Cortex of kidney (tissue), 1 donor: ENCODE results near the gene EXOC8.
"Not testable (repeated sequence)": the region's sequence is repeated elsewhere in the genome, so short reads cannot be mapped to it uniquely, and the experiment has no call there.

ENCODE experiments used
- DNase-seq: peaks from one replicate; lab custom pipeline; 2025; lab: John Stamatoyannopoulos, UW

Gene EXOC8

DNA sequence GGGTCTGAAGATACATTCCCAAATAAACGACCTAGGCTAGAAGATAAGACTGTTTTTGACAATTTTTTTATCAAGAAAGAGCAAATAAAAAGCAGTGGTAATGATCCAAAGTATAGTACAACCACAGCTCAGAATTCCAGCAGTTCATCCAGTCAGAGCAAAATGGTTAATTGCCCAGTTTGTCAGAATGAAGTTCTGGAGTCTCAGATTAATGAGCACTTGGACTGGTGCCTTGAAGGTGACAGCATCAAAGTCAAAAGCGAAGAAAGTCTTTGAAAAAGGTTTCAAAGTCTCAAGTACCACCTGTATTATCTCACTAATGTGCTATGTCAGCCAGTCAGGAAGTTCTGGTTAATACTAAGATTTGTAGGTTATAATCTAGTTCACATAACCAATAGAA lies 15.4 kb upstream of the EXOC8 start:
- no peak for DNase-seq

DNA sequence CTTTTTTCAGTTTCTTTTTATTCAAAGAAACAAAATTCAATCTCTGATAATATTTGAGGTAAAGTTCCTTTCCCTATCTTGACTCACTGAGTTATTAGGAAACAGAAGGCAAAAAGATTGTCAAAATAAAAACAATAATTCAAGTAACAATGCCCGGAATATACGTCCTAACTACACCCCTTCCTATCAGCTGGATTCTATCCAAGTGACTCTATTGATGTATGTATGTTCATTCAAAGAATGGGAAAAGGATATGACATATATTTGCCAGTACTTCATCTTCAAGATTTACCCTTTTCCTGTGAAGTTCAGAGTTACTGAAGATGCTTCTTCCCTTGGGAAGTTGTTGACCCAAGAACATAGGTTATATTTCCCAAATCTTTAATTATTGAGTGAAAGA lies 14.2 kb upstream of the EXOC8 start:
- DNase-seq: no peak

DNA sequence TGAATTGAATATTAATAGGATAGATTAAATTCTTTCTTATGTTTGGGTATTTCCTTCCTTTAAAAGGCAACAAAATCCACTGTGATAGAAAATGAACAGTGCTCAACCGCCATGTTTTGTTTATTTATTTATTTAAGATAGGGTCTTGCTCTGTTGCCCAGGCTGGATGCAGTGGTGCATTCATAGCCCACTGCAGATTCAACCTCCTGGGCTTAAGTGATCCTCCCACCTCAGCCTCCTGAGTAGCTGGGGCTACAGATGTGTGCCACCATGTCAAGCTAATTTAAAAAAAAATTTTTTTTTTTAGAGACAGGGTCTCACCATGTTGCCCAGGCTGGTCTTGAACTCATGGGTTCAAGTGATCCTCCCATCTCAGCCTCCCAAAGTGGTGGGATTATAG lies 11.2 kb upstream of the EXOC8 start:
- DNase-seq: not testable (repeated sequence)

DNA sequence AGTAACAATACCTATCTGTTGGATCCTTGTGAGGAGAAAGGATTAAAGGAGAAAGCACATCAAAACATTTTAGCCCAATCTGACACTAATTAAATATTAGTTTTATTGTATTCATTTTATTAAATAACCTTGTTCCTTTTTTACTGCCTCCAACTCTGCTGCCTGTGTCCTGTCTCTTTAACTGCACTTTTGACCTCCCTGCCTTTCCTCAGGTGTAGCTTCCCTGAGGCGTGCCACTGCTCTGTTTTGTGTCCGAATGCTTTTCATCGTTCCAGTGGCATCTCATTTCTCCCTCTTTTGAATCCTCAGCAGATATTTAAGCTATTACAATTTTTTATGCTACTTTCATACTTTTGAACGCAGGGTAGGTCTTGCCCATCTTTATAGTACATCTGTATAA lies 10.8 kb upstream of the EXOC8 start:
- no peak for DNase-seq

DNA sequence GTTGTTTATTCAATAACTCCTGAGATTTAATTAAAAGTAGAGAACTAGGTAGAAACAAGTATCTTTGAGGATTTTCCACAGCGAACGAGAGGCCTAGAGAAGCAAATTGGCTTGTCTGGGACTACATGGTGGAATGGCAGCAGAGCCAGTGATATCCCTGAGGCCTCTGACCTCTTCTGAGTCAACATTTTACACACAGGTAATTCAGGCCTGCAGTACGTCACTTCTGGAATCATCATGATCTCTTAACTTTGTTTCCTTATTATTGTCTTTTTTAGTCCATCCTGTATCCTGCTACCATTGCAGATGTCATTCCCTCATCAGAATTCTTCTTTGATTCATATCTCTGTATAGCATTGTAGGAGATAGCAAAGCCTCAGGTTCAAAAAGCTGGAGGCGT lies 10.3 kb upstream of the EXOC8 start:
- no peak for DNase-seq

DNA sequence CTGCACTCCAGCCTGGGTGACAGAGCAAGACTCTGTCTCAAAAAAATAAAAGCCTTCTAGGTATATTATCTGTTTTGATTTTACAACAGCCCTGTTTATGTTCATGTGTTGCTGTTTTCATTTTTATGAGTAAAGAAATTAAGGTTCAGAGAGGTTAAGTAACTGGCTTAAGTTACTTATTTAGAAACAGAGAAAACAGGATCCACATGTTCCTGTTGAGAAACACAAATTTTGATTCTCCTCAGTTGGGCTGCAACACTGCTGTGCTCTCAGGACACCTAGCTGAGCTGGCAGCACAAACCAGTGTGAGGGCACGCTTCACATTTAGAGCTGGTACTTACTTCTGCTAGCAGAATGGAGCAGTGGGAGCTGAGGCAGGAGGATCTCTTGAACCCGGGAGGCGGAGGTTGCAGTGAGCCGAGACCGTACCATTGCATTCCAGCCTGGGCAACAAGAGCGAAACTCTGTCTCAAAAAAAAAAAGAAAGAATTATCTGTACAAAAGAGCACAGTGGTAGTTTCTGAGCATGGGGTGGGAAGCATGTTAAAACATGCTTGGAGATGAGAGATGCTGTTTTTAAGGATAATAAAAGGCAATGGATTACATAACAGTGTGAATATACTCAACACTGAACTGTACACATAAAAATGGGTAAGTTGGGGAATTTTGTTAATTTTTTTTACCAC lies 2.8 kb upstream of the EXOC8 start:
- DNase-seq: no peak

- no peak for DNase-seq
These were observed 847 bp upstream of the EXOC8 start, which contains the start of gene SPRTN for GRCh38 chr1:231338270-231339128. TSS of gene SPRTN (plus strand) at chr1:231338293. CDS start at chr1:231338384, 91 bp downstream.

DNA sequence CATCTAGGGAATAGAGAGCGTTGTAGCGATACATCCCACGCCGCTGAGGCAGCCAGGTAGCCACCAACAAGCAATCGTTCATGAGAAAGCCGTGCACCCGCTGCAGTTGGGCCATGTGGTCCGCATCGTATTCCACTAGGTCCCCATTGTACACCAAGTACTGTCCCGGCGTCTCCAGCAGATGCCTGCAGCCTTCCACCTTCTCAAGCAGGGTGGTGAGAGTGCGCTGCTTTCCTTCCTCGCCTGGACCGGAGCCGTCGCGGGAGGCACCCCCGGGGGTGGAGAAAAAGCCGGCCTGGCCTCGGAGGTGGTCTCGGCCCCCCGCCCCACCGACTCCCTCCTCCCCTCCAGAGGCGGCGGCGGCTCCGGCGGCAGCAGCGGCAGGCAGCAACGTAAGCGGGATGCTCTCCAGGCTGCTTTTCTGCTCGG lies 595 bp downstream of the EXOC8 start:
- no peak for DNase-seq

- no peak for DNase-seq
These were observed 1.7 kb downstream of the EXOC8 start for GRCh38 chr1:231335663-231336602.

GRCh38 chr1:231334952-231335351 lies 2.7 kb downstream of the EXOC8 start:
- DNase-seq: no peak

- no peak for DNase-seq
These were observed 3.5 kb downstream of the EXOC8 start for GRCh38 chr1:231334079-231334666.

DNA sequence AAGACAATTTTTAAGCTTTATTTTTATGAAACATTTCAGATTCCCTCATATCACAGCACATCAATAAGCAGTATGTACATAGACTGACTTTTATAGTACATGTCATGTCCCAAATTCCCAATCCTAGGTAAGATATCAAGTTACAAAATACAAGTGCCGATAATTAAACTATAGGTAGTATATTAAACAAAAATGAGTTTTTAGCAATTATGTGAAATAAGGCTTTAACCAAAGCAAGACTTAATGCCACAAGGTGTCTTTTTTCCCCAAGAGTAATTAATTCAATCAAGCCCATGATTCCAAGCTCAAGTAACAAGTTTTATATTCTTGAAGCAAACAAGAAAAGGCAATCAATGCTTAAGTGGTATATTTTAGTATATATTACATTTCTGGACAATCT lies 4.9 kb downstream of the EXOC8 start:
- DNase-seq: no peak

GRCh38 chr1:231329483-231329882 lies 8.2 kb downstream of the EXOC8 start:
- DNase-seq: no peak

- no peak for DNase-seq
These were observed 10.0 kb downstream of the EXOC8 start for GRCh38 chr1:231327617-231328016.

- DNase-seq: no peak
These were observed 11.4 kb downstream of the EXOC8 start for GRCh38 chr1:231326248-231326647.

DNA sequence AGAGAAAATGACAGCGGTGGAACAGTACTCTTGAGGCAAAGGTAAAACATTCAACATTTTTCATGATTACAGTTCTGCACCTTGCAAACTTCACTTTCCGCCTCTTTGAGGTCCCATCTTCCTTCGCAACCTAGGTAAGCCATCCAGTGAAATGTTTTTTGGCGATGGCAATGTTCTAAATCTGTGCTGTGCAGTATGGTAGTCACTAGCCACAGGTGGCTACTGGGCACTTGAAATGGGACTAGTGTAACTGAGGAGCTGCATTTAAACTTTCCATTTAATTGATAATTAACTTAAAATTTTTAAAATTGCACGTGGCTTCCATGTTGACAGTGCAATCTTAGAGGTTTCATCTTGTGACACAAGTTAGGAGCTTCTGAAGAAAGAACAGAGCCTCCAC lies 13.0 kb downstream of the EXOC8 start:
- DNase-seq: no peak

DNA sequence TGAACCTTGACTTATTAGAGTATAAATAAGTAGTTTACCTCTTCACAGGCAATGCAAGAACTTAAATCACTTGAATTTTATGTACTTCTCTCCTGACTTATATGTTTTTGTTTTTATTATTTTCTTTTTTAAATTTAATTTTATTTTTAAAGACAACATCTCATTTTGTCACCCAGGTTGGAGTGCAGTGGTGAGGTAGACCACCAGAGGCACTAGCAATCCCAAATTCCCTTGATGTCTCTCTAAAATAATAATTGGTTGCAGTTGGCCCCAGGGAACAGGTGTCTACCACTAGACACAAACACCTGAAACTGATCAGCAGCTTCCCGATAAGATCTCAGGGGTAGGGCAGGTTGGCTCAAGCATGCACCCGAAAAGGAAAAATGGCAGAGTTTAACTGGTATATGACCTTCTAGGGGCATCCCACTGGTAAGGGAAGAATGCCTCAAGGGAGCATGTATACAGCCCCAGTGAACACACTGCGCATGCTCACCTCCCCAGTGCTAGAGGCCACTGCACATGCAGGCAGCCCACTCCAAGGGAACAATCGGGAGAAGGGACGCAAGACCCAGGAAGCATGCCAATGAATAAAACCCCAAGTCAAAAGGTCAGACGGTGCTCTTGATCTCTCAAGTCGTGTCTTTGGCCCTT lies 14.6 kb downstream of the EXOC8 start:
- DNase-seq: no peak

GRCh38 chr1:231319080-231319479 lies 18.6 kb downstream of the EXOC8 start:
- DNase-seq: no peak

DNA sequence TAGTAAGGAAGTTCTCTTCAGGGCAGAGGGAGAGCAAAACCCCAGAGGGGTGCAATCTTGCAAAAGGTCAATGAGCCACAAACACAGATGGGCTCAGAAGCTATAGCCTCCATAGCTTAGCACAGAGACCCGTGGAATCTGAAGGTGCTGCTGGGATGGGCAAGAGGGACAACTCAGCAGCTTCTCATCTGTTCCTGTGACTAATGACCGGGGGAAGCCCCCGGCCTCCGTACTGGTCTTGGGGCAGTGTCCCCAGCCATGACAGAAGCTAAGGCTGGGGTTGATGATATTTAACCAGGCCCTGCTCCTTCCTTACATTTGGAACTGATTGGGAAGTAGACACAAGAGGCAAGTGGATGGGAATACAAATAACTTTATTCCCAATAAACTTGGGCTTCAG lies 19.1 kb downstream of the EXOC8 start:
- DNase-seq: no peak

GRCh38 chr1:231318015-231318355 lies 19.7 kb downstream of the EXOC8 start:
- DNase-seq: no peak

DNA sequence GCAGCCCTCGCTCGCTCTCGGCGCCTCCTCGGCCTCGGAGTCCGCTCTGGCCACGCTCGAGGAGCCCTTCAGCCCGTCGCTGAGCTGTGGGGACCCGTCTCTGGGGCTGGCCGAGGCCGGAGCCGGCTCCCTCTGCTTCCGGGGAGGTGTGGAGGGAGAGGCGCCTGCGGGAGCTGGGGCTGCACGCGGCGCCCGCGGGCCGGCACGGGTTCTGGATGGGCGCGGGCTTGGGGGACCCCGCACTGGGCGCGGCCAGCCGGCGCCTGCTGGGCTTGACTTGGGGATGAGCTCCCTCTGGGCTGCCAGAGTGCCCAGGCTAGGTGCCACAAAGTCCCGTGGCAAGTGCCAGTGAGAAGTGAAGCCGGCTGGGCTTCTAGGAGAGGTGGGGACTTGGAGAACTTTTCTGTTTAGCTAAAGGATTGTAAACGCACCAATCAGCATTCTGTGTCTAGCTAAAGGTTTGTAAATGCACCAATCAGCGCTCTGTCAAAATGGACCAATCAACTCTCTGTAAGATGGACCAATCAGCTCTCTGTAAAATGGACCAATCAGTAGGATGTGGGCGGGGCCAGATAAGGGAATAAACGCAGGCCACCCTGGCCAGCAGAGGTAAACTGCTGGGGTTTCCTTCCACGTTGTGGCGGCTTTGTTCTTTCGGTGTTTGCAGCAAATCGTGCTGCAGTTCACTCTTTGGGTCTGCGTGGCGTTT lies 20.2 kb downstream of the EXOC8 start:
- no peak for DNase-seq
